IgD-negative memory B cell (primary cell): ENCODE measurements around the gene INTS7. TPM values are rescaled to one million over a fixed set of nuclear protein-coding genes. Genes with fewer than 3 reads are reported as not detected.
A peak's percentile ranks its signal among the peaks of the same experiment; 100 is the strongest.
"Not testable (repeated sequence)": the region's sequence is repeated elsewhere in the genome, so short reads cannot be mapped to it uniquely, and the experiment has no call there.

ENCODE experiments used
- H3K27ac Mint-ChIP-seq, 3 donors: one replicate each; pipeline ENCODE4 v1.8.0; 2020 to 2022; ENCODE audit warnings: mild to moderate bottlenecking in 3 of 3, mixed read lengths in 3 of 3, moderate library complexity in 1 of 3
- H3K27me3 Mint-ChIP-seq: one replicate; pipeline ENCODE4 v1.8.0; 2021; ENCODE audit warnings: mixed read lengths
- H3K36me3 Mint-ChIP-seq: one replicate; pipeline ENCODE4 v1.8.0; 2020; ENCODE audit warnings: mild to moderate bottlenecking, mixed read lengths
- H3K4me1 Mint-ChIP-seq, 3 donors: one replicate each; pipeline ENCODE4 v1.8.0; 2020 to 2022; ENCODE audit warnings: mixed read lengths in 3 of 3, mild to moderate bottlenecking in 1 of 3
- H3K4me3 Mint-ChIP-seq, 4 donors: one replicate each; pipeline ENCODE4 v1.8.0; 2020 to 2022; ENCODE audit warnings: mild to moderate bottlenecking in 4 of 4, mixed read lengths in 4 of 4, moderate library complexity in 3 of 4
- H3K9me3 Mint-ChIP-seq, 3 donors: one replicate each; pipeline ENCODE4 v1.8.0; 2020 to 2021; ENCODE audit warnings: mixed read lengths in 3 of 3, mild to moderate bottlenecking in 1 of 3
- polyA plus RNA-seq: library from polyadenylated mRNA; unstranded; fragments of 300-500 nt; fragmentation: Illumina TruSeq; gene quantifications from one replicate; pipeline ENCODE4 v1.2.3, GENCODE V29; 2021

INTS7 gene
- polyA plus RNA-seq, 1 donor from 2014 or later = 14.1 TPM

DNA sequence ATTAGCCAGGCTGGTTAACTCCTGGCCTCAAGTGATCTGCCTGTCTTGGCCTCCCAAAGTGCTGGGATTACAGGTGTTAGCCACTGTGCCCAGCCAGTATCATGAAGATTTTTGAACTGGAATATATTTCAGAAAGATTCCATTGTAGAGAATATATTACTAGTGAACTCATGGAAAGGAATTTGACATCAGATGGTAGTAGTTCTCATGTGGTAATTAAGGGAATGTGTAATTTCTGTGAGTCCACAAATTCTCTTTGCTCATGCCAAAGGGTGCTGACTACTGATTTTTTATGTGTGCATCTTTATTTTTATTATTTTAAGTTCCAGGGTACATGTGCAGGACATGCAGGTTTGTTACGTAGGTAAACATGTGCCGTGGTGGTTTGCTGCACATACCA lies 10.6 kb upstream of the INTS7 start:
- Mint-ChIP-seq H3K27me3 (no peaks in the 10 kb centered on the region), H3K9me3 (peaks cover 0 to under 1% (median 0%) of the 10 kb centered on the region in 3 donors), H3K27ac (no peak overlapping the region), H3K4me3 (no peak overlapping the region), H3K36me3 (no peaks in the 10 kb centered on the region), H3K4me1 (peaks cover 0 to 2% (median under 1%) of the 10 kb centered on the region in 3 donors)

- H3K27me3 Mint-ChIP-seq = no peaks in the 10 kb centered on the region
- H3K4me3 Mint-ChIP-seq = no peak overlapping the region
- peaks cover 0 to 2% (median 0%) of the 10 kb centered on the region in 3 donors for H3K9me3 Mint-ChIP-seq
- H3K4me1 Mint-ChIP-seq = peaks cover 0 to 4% (median 2%) of the 10 kb centered on the region in 3 donors
- H3K36me3 Mint-ChIP-seq = no peaks in the 10 kb centered on the region
- no peak overlapping the region for H3K27ac Mint-ChIP-seq
Observed at GRCh38 chr1:212044851-212045250, 9.5 kb upstream of the INTS7 start.

DNA sequence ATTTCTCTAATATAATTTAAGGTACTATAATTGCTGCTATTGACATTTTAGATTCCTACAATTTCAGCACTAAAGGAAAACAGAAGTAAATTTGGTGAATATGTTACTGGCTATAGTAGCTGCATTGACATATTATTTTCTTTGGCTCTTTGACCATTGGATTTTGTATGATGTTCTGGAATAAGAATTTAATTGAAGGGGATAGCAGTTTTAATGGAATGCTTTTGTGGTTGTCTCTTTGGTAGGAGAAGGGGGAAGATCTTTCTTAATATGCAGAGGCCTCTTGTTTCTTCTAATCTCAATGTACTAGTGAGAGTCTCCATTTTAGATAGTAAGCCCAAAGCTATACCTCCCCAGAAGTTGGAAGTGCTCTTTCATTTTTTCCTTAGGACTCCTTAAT lies 7.1 kb upstream of the INTS7 start:
- peaks cover under 1 to 6% (median 2%) of the 10 kb centered on the region in 3 donors for H3K4me1 Mint-ChIP-seq
- H3K27me3 Mint-ChIP-seq = no peaks in the 10 kb centered on the region
- H3K27ac Mint-ChIP-seq = no peak overlapping the region

DNA sequence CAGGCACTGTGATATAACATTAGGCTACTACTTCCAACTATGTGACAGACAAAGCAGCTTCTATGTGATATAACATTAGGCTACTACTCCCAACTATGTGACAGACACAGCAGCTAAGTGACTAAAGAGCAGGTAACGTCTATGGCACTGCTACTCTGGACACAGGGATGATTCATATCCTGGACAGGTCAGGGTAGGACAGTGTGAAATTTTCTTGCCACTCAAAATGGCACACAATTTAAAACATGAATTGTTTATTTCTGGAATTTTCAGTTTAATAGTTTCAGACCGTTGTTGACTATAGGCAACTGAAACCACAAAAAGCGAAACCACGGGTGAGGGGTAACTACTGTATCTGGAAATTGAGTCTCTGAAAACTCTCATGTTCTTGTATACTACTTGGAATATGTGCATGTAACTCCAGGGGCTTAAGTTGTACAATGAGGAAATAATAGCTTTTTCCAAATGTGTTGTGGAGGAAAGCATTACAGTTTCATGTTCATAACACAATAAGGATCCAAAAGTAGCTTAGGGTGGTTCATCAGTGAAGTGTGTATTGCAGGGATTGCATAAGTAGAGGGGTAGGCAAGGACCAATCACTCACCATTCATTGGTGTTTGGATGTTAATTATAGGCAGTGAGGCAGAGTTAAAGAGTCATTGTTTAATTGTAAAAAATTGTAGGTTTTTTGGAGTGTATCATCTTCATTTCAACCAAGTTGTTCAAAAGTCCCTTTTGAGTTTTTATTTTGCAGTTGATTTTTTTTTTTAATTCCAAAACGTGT lies 5.5 kb upstream of the INTS7 start:
- Mint-ChIP-seq H3K4me3 (peak overlapping the region; percentile 1 to 90 (median 53)), H3K36me3 (no peaks in the 10 kb centered on the region), H3K4me1 (peaks cover 5 to 12% (median 12%) of the 10 kb centered on the region in 3 donors), H3K27me3 (no peaks in the 10 kb centered on the region), H3K9me3 (peaks cover 0 to 2% (median 0%) of the 10 kb centered on the region in 3 donors), H3K27ac (no peak overlapping the region)

More for the DNA sequence above, 7.1 kb upstream of the INTS7 start:
- Mint-ChIP-seq H3K4me3 (no peak overlapping the region), H3K36me3 (no peaks in the 10 kb centered on the region), H3K9me3 (peaks cover 0 to 2% (median 0%) of the 10 kb centered on the region in 3 donors)

DNA sequence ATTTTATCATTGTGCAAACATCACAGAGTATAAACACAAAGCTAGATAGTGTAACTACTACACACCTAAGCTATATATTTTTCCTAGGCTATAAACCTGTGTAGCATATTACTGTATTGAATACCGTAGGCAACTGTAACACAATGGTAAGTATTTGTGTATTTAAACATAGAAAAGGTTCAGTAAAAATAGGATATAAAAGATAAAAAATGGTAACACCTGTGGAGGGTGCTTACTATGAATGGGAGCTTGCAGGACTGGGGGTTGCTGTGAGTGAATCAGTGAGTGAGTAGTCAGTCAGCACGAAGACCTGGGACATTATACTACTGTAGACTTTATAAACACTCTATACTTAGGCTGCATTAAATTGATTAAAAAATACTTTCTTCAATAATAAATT lies 4.3 kb upstream of the INTS7 start:
- H3K4me1 Mint-ChIP-seq = peaks cover 11 to 22% (median 17%) of the 10 kb centered on the region in 3 donors

GRCh38 chr1:212037900-212038299 lies 2.5 kb upstream of the INTS7 start:
- H3K27me3 Mint-ChIP-seq = no peaks in the 10 kb centered on the region

More for the DNA sequence above, 4.3 kb upstream of the INTS7 start:
- no peaks in the 10 kb centered on the region for H3K36me3 Mint-ChIP-seq
- no peaks in the 10 kb centered on the region for H3K27me3 Mint-ChIP-seq
- no peak overlapping the region for H3K27ac Mint-ChIP-seq
- no peak overlapping the region for H3K4me3 Mint-ChIP-seq
- peaks cover 0 to 2% (median 0%) of the 10 kb centered on the region in 3 donors for H3K9me3 Mint-ChIP-seq

DNA sequence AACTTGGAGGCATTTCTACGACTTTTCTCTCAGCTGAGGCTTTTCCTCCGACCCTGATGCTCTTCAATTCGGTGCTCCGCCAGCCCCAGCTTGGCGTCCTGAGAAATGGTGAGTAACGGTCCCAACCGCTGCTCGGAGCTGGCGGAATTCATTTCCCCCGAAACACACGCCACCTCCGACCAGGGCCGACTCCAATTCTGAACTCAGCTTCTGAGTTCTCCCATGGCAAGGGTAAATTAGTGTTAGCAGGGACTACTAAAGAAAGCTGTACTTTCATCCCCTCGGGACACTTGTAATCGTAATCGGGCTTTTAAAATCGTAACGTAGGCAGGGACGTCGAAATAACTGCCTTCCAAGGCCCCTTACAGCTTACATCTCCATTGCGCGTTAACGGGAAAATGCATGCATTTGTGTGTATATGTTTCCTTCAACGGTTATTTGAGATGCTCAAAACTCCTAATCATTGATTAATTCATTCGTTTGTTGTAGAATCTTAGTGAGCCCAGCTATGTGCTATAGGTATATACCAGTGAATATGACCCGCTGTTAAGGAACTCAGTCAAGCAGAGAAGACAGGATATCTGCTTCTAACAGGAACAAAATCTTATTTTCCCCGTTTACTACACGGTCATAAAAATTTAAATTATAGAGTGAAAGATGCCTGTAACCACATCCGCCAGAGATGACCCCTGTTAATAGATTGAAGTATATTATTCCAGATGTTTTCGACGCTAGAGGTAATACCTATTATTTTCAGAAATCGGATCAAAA lies 663 bp upstream of the INTS7 start:
- peak overlapping the region; percentile 96 to 100 (median 96) for H3K27ac Mint-ChIP-seq
- H3K27me3 Mint-ChIP-seq = no peaks in the 10 kb centered on the region
- H3K4me1 Mint-ChIP-seq = peaks cover 32 to 41% (median 38%) of the 10 kb centered on the region in 3 donors
- H3K4me3 Mint-ChIP-seq = peak overlapping the region; percentile 94 to 100 (median 99)
- H3K36me3 Mint-ChIP-seq = no peaks in the 10 kb centered on the region
- peaks cover 0 to 2% (median 0%) of the 10 kb centered on the region in 3 donors for H3K9me3 Mint-ChIP-seq

More at GRCh38 chr1:212037900-212038299, 2.5 kb upstream of the INTS7 start:
- H3K4me3 Mint-ChIP-seq = peak overlapping the region in 2 of 4 donors; percentile 18 to 50
- H3K36me3 Mint-ChIP-seq = no peaks in the 10 kb centered on the region
- peaks cover 0 to 2% (median 0%) of the 10 kb centered on the region in 3 donors for H3K9me3 Mint-ChIP-seq
- peaks cover 19 to 28% (median 25%) of the 10 kb centered on the region in 3 donors for H3K4me1 Mint-ChIP-seq
- H3K27ac Mint-ChIP-seq = no peak overlapping the region

DNA sequence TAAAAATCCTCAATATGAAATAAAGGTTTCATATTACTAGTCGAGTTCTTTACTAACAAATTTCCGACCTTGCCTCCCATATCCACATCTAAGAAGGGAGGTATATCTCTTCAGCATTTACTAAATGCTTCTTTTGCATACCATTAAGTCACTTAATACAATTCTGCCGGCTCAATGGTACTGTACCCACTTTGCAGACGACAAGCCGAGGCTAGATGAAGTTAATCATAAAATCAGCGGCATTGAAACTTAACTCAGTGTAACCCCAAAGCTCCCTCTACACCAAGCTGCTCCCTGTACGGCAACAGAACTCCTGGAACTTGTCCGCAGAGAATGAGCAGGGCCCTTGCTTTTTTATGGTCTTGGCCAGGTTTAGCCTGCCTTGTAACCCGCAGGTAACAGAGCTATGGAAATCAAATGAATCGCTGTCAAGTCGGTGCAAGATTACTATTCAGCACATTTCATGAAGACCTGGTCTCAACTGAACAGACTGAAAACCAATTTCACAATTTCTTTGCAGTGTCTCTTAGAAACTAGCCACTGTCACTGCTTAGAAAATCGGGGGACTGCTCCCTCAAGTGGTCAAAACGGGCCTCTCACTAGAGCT lies 738 bp downstream of the INTS7 start:
- Mint-ChIP-seq H3K36me3 (no peaks in the 10 kb centered on the region), H3K27ac (peak overlapping the region; percentile 96 to 100 (median 96)), H3K4me1 (peaks cover 38 to 47% (median 42%) of the 10 kb centered on the region in 3 donors), H3K27me3 (no peaks in the 10 kb centered on the region), H3K4me3 (peak overlapping the region; percentile 94 to 100 (median 99)), H3K9me3 (no peaks in the 10 kb centered on the region)

DNA sequence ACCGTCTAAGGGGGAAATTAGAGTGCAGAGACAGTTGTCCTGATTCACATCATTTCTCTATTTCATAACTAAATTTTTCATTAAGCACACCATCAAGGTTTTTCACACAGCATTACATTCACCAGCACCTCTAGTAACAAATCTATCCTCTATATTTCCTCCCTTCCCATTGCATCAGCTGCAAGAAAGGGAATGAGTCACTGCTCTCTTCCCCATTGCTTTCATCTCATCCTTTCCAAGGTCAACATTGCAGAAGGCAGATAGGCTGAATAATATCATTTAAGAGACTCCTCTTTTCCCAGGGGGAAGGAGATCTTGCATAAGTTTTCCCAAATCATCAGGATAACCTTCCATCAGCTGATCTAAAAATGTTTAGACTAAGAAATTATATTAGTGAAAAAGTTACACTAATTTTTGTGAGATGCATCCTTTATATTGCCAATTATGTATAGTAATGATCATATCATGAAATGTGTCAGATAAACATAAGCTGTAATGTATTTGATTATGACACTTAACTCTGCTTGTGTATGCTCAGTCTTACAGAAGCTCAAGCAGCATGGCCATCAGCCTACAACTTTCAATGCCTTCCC lies 4.3 kb downstream of the INTS7 start:
- H3K4me3 Mint-ChIP-seq = peak overlapping the region in 2 of 4 donors; percentile 7 to 63
- H3K27me3 Mint-ChIP-seq = no peaks in the 10 kb centered on the region
- H3K27ac Mint-ChIP-seq = no peak overlapping the region
- H3K36me3 Mint-ChIP-seq = peaks cover 2% of the 10 kb centered on the region
- peaks cover 43 to 46% (median 44%) of the 10 kb centered on the region in 3 donors for H3K4me1 Mint-ChIP-seq
- no peaks in the 10 kb centered on the region for H3K9me3 Mint-ChIP-seq

GRCh38 chr1:212027727-212028126 lies 7.6 kb downstream of the INTS7 start:
- Mint-ChIP-seq H3K4me1 (peaks cover 24 to 31% (median 31%) of the 10 kb centered on the region in 3 donors), H3K9me3 (peaks cover 0 to 11% (median 3%) of the 10 kb centered on the region in 3 donors)
- not testable (repeated sequence) for H3K4me3 Mint-ChIP-seq, H3K27ac Mint-ChIP-seq, H3K27me3 Mint-ChIP-seq, H3K36me3 Mint-ChIP-seq

DNA sequence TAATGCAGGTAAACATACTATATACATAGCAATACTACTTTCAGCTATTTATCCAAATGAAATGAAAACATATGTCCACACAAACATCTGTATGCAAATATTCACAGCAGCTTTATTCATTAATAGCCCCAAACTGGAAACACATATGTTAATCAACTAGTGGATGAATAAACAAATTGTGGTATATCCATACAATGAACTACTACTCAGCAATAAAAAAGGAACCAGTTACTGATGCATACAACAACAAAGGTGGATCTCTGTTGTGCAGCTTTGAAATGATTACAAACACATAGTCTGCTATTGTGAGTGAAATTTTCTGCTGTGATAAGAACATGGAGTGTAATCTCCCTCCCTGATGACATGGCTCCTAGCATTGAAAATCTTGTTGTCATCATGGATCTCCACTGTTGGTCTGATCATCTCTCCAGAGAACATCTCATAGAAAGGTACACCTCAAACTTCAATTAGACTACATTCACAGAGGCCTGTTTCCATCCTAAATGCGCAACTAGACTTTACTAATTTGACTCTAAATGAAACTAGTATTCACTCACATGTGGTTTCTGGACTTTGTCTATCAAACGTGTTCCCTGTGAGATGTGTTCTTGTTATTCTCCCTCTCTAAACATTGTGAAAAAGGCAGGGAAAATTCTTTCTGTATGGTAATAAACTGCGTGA lies 10.7 kb downstream of the INTS7 start:
- H3K9me3 Mint-ChIP-seq = peaks cover 0 to 11% (median 3%) of the 10 kb centered on the region in 3 donors
- no peak overlapping the region for H3K27ac Mint-ChIP-seq
- peaks cover 8% of the 10 kb centered on the region for H3K36me3 Mint-ChIP-seq
- no peak overlapping the region for H3K4me3 Mint-ChIP-seq
- peaks cover 11 to 13% (median 12%) of the 10 kb centered on the region in 3 donors for H3K4me1 Mint-ChIP-seq
- no peaks in the 10 kb centered on the region for H3K27me3 Mint-ChIP-seq

GRCh38 chr1:212022908-212023307 lies 12.4 kb downstream of the INTS7 start:
- Mint-ChIP-seq H3K4me1 (peaks cover 0 to 13% (median 7%) of the 10 kb centered on the region in 3 donors), H3K9me3 (peaks cover 0 to 11% (median 3%) of the 10 kb centered on the region in 3 donors)
- not testable (repeated sequence) for H3K4me3 Mint-ChIP-seq, H3K27me3 Mint-ChIP-seq, H3K36me3 Mint-ChIP-seq, H3K27ac Mint-ChIP-seq

- H3K4me1 Mint-ChIP-seq = peaks cover 0 to 7% (median 4%) of the 10 kb centered on the region in 3 donors
- peaks cover 8% of the 10 kb centered on the region for H3K36me3 Mint-ChIP-seq
- H3K9me3 Mint-ChIP-seq = peaks cover 0 to 11% (median 3%) of the 10 kb centered on the region in 3 donors
- no peak overlapping the region for H3K4me3 Mint-ChIP-seq
- H3K27ac Mint-ChIP-seq = no peak overlapping the region
- H3K27me3 Mint-ChIP-seq = no peaks in the 10 kb centered on the region
Observed at GRCh38 chr1:212021563-212021962, 13.8 kb downstream of the INTS7 start.

GRCh38 chr1:212020975-212021374 lies 14.4 kb downstream of the INTS7 start:
- Mint-ChIP-seq H3K4me1 (peaks cover 0 to 7% (median 2%) of the 10 kb centered on the region in 3 donors), H3K27ac (peak overlapping the region in 1 of 3 donors; percentile 76), H3K27me3 (no peaks in the 10 kb centered on the region), H3K4me3 (no peak overlapping the region), H3K36me3 (peaks cover 6% of the 10 kb centered on the region), H3K9me3 (peaks cover 0 to 11% (median 3%) of the 10 kb centered on the region in 3 donors)
